GM19438 (cell line): ENCODE results near the gene RYK.

Experiments used
- ATAC-seq: cut with Tn5 transposase; IDR thresholded peaks from one replicate; pipeline ENCODE4 v1.9.1; 2021; ENCODE audit warnings: low read depth; ENCODE audit not compliant: unreplicated experiment

RYK gene

GRCh38 chr3:134258761-134259347 is 8.2 kb upstream of the RYK start:
- no peak for ATAC-seq

GRCh38 chr3:134255404-134255803 is 4.7 kb upstream of the RYK start:
- no peak for ATAC-seq

GRCh38 chr3:134253475-134254226 is 3.0 kb upstream of the RYK start:
- ATAC-seq: no peak

- ATAC-seq: no peak
Observed at GRCh38 chr3:134252766-134253165, 2.1 kb upstream of the RYK start.

- ATAC-seq: no peak
Observed at GRCh38 chr3:134251731-134252391, 1.2 kb upstream of the RYK start.

- ATAC-seq: peak; percentile 51
Observed at GRCh38 chr3:134249935-134250716, 533 bp downstream of the RYK start.

- ATAC-seq: no peak
Observed at GRCh38 chr3:134249296-134249841, 1.3 kb downstream of the RYK start.

GRCh38 chr3:134244921-134245320 is 5.7 kb downstream of the RYK start:
- no peak for ATAC-seq

GRCh38 chr3:134242649-134243617 is 7.7 kb downstream of the RYK start:
- ATAC-seq: no peak

- peak; percentile 39 for ATAC-seq
Observed at GRCh38 chr3:134239538-134239937, 11.1 kb downstream of the RYK start.

- ATAC-seq: no peak
Observed at GRCh38 chr3:134237454-134238145, 13.1 kb downstream of the RYK start.

- ATAC-seq: peak; percentile 55
Observed at GRCh38 chr3:134236505-134237170, 14.0 kb downstream of the RYK start.

- ATAC-seq: no peak
Observed at GRCh38 chr3:134235577-134236076, 15.0 kb downstream of the RYK start.

GRCh38 chr3:134232951-134233350 is 17.7 kb downstream of the RYK start:
- ATAC-seq: no peak

- no peak for ATAC-seq
Observed at GRCh38 chr3:134232151-134232550, 18.5 kb downstream of the RYK start.

- ATAC-seq: no peak
Observed at GRCh38 chr3:134231131-134231530, 19.5 kb downstream of the RYK start.

- no peak for ATAC-seq
Observed at GRCh38 chr3:134229038-134229437, 21.6 kb downstream of the RYK start.

- ATAC-seq: no peak
Observed at GRCh38 chr3:134228479-134228878, 22.2 kb downstream of the RYK start.
